GM23338 (cell line): ENCODE measurements around the gene ZNF189.

Experiments
- CTCF ChIP-seq, 2 experiments: fragments of 200-600 bp in 1 of 2; sonication (generic) in 1 of 2; conservative IDR thresholded peaks; 2 replicates each; pipeline versions ENCODE4 v1.5.1 to v1.6.1; 2016 to 2017; ENCODE audit warnings: antibody characterized with exemption in 2 of 2, low read depth in 2 of 2, mild to moderate bottlenecking in 2 of 2, moderate library complexity in 1 of 2
- EZH2 ChIP-seq: fragments of 200-600 bp; sonication (generic); IDR thresholded peaks from one replicate; pipeline ENCODE4 v1.8.0; 2017; ENCODE audit warnings: antibody characterized with exemption, mild to moderate bottlenecking, low read depth; ENCODE audit not compliant: unreplicated experiment
- ZNF114 ChIP-seq: fragments of 250-450 bp; sonication (Bioruptor Pico); IDR thresholded peaks from 2 replicates; pipeline ENCODE4 v1.5.0; 2020; ENCODE audit warnings: mild to moderate bottlenecking, moderate library complexity

DNA sequence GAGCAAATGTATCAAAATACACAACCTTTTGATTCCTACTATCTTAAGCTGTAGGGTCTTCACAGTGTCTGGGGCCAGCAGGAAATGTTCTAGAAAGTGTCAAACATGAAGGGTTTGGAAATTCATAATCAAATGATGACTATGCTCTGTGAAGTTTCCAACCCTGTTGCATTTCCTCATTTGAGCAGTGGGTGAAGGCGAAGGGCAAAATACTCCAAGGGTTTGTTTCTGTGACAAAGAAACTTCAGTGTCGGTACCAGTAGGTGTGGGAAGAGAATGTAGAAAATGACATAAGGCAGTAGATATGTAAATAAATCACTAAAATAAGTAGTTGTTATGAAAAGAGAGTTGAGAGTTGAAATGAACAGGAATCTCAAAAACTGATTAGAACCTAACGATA lies 36.3 kb downstream of the ZNF189 start:
- TF ChIP-seq CTCF (conservative IDR thresholded peaks at IDR 0.05; ENCODE audit: low read depth in 2 of 2) (no peak), ZNF114 (CRISPR knock-in tag) (no peak), EZH2 (no peak)
